Measurements from ENCODE around the gene UCHL5. TPM values are rescaled to one million over a fixed set of nuclear protein-coding genes. Genes with fewer than 3 reads are reported as not detected.

The UCHL5 gene
- total and polyA plus RNA-seq, 2 donors (not counting 3 experiments of a cell fraction or from before 2014, with no cell fraction given): 9.8 to 45.6 TPM

DNA sequence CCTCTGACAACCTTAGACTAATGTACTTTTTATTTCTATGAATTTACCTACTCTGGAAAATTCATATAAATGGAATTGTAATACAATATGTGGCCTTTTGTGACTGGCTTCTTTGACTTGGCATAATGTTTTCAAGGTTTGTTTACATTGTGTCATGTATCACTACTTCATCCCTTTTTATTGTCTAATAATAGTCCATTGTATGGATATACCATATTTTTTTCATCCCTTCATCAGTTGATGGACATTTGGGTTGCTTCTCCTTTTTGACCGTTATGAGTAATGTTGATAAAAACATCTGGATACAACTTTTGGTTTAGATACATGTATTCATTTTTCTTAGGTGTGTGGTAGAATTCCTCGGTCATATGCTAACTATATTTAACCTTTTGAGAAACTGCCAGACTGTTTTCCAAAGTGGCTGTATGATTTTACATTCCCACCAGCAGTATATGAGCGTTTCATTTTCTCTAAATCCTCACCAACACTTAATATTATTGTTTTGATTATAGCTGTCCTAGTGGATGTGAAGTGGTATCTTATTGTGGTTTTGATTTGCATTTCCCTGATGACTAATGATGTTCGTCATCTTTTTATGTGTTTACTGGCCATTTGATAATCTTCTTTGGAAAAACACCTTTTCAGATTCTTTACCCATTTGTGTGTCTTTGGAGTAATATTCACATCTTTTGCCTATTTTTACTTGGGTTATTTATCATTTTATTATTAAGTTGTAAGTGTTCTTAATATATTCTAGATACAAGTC, 3.7 kb upstream of the UCHL5 start:
- no peaks in the 10 kb centered on the region for H3K36me3 ChIP-seq (ENCODE audit: control insufficient read depth in 2 of 2, extremely low read depth in 1 of 2, insufficient read depth in 2 of 2, low read length in 2 of 2)
- CTCF ChIA-PET: no interaction called here
- no peak overlapping the region for H3K27ac ChIP-seq (ENCODE audit: insufficient read depth, low read depth, low read length)
- BruUV-seq (replicated peaks): no TSS peak
- H3K4me3 ChIP-seq (replicated peaks in 1 of 3; ENCODE audit: insufficient read depth in 1 of 3, low read depth in 1 of 3, low read length in 3 of 3): no peak overlapping the region
- peaks cover 84% of the 10 kb centered on the region for H3K79me2 ChIP-seq (ENCODE audit: control insufficient read depth, insufficient read depth, low read length)
- H3K9me1 ChIP-seq (replicated peaks; ENCODE audit: control insufficient read depth, extremely low read depth, insufficient read depth, low read length): no peaks in the 10 kb centered on the region
- POLR2A ChIA-PET: no interaction called here
- no peak overlapping the region for H3K4me2 ChIP-seq (ENCODE audit: insufficient read depth, low read length)
- no peak for DNase-seq (ENCODE audit: low read depth, low spot score)
- H4K20me1 ChIP-seq (replicated peaks; ENCODE audit: control insufficient read depth, extremely low read depth, insufficient read depth, low read length): peaks cover 2% of the 10 kb centered on the region
- no peak for TF ChIP-seq EZH2 (IDR thresholded peaks at IDR 0.05; ENCODE audit: borderline replicate concordance, low read depth, low read length, severe bottlenecking)
- TF ChIP-seq, protein P1, sequence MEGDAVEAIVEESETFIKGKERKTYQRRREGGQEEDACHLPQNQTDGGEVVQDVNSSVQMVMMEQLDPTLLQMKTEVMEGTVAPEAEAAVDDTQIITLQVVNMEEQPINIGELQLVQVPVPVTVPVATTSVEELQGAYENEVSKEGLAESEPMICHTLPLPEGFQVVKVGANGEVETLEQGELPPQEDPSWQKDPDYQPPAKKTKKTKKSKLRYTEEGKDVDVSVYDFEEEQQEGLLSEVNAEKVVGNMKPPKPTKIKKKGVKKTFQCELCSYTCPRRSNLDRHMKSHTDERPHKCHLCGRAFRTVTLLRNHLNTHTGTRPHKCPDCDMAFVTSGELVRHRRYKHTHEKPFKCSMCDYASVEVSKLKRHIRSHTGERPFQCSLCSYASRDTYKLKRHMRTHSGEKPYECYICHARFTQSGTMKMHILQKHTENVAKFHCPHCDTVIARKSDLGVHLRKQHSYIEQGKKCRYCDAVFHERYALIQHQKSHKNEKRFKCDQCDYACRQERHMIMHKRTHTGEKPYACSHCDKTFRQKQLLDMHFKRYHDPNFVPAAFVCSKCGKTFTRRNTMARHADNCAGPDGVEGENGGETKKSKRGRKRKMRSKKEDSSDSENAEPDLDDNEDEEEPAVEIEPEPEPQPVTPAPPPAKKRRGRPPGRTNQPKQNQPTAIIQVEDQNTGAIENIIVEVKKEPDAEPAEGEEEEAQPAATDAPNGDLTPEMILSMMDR (IDR thresholded peaks at IDR 0.05; ENCODE audit: extremely low read depth in 1 of 2, insufficient read depth in 1 of 2, low read depth in 1 of 2, low read length in 2 of 2): no peak
- TF ChIP-seq GATA2 (IDR thresholded peaks at IDR 0.05; ENCODE audit: insufficient read depth, insufficient read length, low read depth, low read length): no peak
- intact Hi-C loops (cut with micrococcal nuclease) (no loop called here), dilution Hi-C loops (cut with MboI; ENCODE audit: extremely low pct_ligation_motif_present, low sequenced_read_pairs) (no loop called here)
- no peak overlapping the region for H3K9ac ChIP-seq (replicated peaks; ENCODE audit: extremely low read depth, insufficient read depth, low read length)
- H3K27me3 ChIP-seq (ENCODE audit: control insufficient read depth in 2 of 2, insufficient read depth in 2 of 2, low read length in 2 of 2): no peaks in the 10 kb centered on the region
- H2AFZ ChIP-seq (ENCODE audit: low read depth, low read length): no peak overlapping the region
- H3K4me1 ChIP-seq (ENCODE audit: control insufficient read depth, extremely low read depth, insufficient read depth, low read length): peaks cover 22% of the 10 kb centered on the region
- no peak for FAIRE-seq
- no peaks in the 10 kb centered on the region for H3K9me3 ChIP-seq (replicated peaks; ENCODE audit: control insufficient read depth, insufficient read depth, low read length)

DNA sequence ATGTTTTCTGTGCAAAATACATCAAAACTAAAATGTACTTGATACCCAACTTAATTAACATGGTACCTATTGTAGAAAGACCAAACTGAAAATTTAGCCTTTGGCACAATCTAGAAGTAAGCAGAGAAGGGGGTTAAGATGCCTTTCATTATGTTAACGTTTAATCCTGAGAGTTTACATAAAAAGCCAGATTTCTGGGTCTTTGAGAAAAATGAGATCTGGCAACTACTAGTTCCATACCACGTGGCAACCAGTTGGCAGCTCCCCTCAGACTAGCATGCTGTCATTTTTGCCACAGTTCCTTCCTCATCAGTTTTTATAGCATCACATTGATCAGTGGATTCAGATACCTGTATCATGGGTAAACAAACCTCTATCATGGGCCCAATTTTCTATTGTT, 1.8 kb upstream of the UCHL5 start:
- Histone ChIP-seq H3K4me2 (ENCODE audit: insufficient read depth, low read length) (peak overlapping the region; percentile 99), H3K4me1 (ENCODE audit: control insufficient read depth, extremely low read depth, insufficient read depth, low read length) (peaks cover 29% of the 10 kb centered on the region), H3K79me2 (ENCODE audit: control insufficient read depth, insufficient read depth, low read length) (peaks cover 87% of the 10 kb centered on the region), H3K9ac (replicated peaks; ENCODE audit: extremely low read depth, insufficient read depth, low read length) (peak overlapping the region; percentile 91), H3K27me3 (ENCODE audit: control insufficient read depth in 2 of 2, insufficient read depth in 2 of 2, low read length in 2 of 2) (no peaks in the 10 kb centered on the region), H4K20me1 (replicated peaks; ENCODE audit: control insufficient read depth, extremely low read depth, insufficient read depth, low read length) (peaks cover 2% of the 10 kb centered on the region), H3K27ac (ENCODE audit: insufficient read depth, low read depth, low read length) (peak overlapping the region; percentile 65), H3K9me3 (replicated peaks; ENCODE audit: control insufficient read depth, insufficient read depth, low read length) (no peaks in the 10 kb centered on the region), H3K9me1 (replicated peaks; ENCODE audit: control insufficient read depth, extremely low read depth, insufficient read depth, low read length) (no peaks in the 10 kb centered on the region), H3K4me3 (replicated peaks in 1 of 3; ENCODE audit: insufficient read depth in 1 of 3, low read depth in 1 of 3, low read length in 3 of 3) (peak overlapping the region; percentile 27 to 86 (median 78)), H3K36me3 (ENCODE audit: control insufficient read depth in 2 of 2, extremely low read depth in 1 of 2, insufficient read depth in 2 of 2, low read length in 2 of 2) (no peaks in the 10 kb centered on the region), H2AFZ (ENCODE audit: low read depth, low read length) (no peak overlapping the region)
- dilution Hi-C loops (cut with MboI; ENCODE audit: extremely low pct_ligation_motif_present, low sequenced_read_pairs): no loop called here
- CTCF ChIA-PET: no interaction called here
- intact Hi-C loops (cut with micrococcal nuclease): no loop called here
- TF ChIP-seq POLR2A (IDR thresholded peaks at IDR 0.05; ENCODE audit: low read depth, low read length): no peak
- TF ChIP-seq, protein P2, sequence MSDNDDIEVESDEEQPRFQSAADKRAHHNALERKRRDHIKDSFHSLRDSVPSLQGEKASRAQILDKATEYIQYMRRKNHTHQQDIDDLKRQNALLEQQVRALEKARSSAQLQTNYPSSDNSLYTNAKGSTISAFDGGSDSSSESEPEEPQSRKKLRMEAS (IDR thresholded peaks at IDR 0.05; ENCODE audit: insufficient read depth, insufficient read length): peak; percentile 56
- TF ChIP-seq, protein P1 (IDR thresholded peaks at IDR 0.05; ENCODE audit: extremely low read depth in 1 of 2, insufficient read depth in 1 of 2, low read depth in 1 of 2, low read length in 2 of 2): no peak
- POLR2A ChIA-PET: no interaction called here
- DNase-seq (ENCODE audit: low read depth, low spot score): peak; percentile 27
- BruUV-seq (replicated peaks): no TSS peak
- FAIRE-seq: no peak

All from endothelial cell of umbilical vein (primary cell).